ES-I3 (cell line): ENCODE measurements around the gene TPM2.

ENCODE experiments used
- H3K36me3 ChIP-seq: 2 replicates; pipeline ENCODE4 v1.6.1; 2013; ENCODE audit warnings: mild to moderate bottlenecking, low read length, control low read depth, moderate library complexity; ENCODE audit not compliant: insufficient read depth
- H3K4me1 ChIP-seq: 2 replicates; pipeline ENCODE4 v1.6.1; 2013; ENCODE audit warnings: mild to moderate bottlenecking, control low read depth, low read length; ENCODE audit not compliant: insufficient read depth
- H3K9ac ChIP-seq: 2 replicates; pipeline ENCODE4 v1.6.1; 2013; ENCODE audit warnings: low read depth, mild to moderate bottlenecking, low read length, moderate library complexity
- H3K9me3 ChIP-seq: 2 replicates; pipeline ENCODE4 v1.6.1; 2013; ENCODE audit warnings: mild to moderate bottlenecking, low read length, moderate library complexity; ENCODE audit not compliant: control insufficient read depth, insufficient read depth

TPM2 gene

GRCh38 chr9:35712762-35713400 lies 23.2 kb upstream of the TPM2 start:
- H3K9ac ChIP-seq: no peak overlapping the region
- H3K4me1 ChIP-seq: peaks cover 3% of the 10 kb centered on the region; the same call in 1 of the 2 replicates
- peaks cover 44% of the 10 kb centered on the region for H3K36me3 ChIP-seq
- H3K9me3 ChIP-seq: no peaks in the 10 kb centered on the region

- Histone ChIP-seq H3K9me3 (no peaks in the 10 kb centered on the region), H3K9ac (no peak overlapping the region), H3K36me3 (peaks cover 45% of the 10 kb centered on the region), H3K4me1 (peaks cover 3% of the 10 kb centered on the region; the same call in 1 of the 2 replicates)
Measured at GRCh38 chr9:35711501-35712428, 22.0 kb upstream of the TPM2 start.

- no peak overlapping the region for H3K9ac ChIP-seq
- peaks cover 49% of the 10 kb centered on the region for H3K36me3 ChIP-seq
- H3K9me3 ChIP-seq: no peaks in the 10 kb centered on the region
- H3K4me1 ChIP-seq: peaks cover 3% of the 10 kb centered on the region; the same call in 1 of the 2 replicates
Measured at GRCh38 chr9:35710818-35711500, 21.2 kb upstream of the TPM2 start.

- Histone ChIP-seq H3K4me1 (no peaks in the 10 kb centered on the region), H3K9me3 (no peaks in the 10 kb centered on the region), H3K36me3 (peaks cover 53% of the 10 kb centered on the region), H3K9ac (no peak overlapping the region)
Measured at GRCh38 chr9:35708146-35708545, 18.4 kb upstream of the TPM2 start.

- no peaks in the 10 kb centered on the region for H3K4me1 ChIP-seq
- H3K36me3 ChIP-seq: peaks cover 56% of the 10 kb centered on the region
- no peak overlapping the region for H3K9ac ChIP-seq
- H3K9me3 ChIP-seq: no peaks in the 10 kb centered on the region
Measured at GRCh38 chr9:35706951-35707350, 17.2 kb upstream of the TPM2 start.

GRCh38 chr9:35705836-35706430 lies 16.2 kb upstream of the TPM2 start:
- Histone ChIP-seq H3K9ac (no peak overlapping the region), H3K36me3 (peaks cover 60% of the 10 kb centered on the region), H3K4me1 (no peaks in the 10 kb centered on the region), H3K9me3 (no peaks in the 10 kb centered on the region)

- H3K9me3 ChIP-seq: no peaks in the 10 kb centered on the region
- peaks cover 61% of the 10 kb centered on the region for H3K36me3 ChIP-seq
- H3K4me1 ChIP-seq: no peaks in the 10 kb centered on the region
- H3K9ac ChIP-seq: no peak overlapping the region
Measured at GRCh38 chr9:35705372-35705771, 15.6 kb upstream of the TPM2 start.

- H3K36me3 ChIP-seq: peaks cover 64% of the 10 kb centered on the region
Measured at GRCh38 chr9:35703906-35704672, 14.4 kb upstream of the TPM2 start.

GRCh38 chr9:35702696-35703095 lies 13.0 kb upstream of the TPM2 start:
- Histone ChIP-seq H3K36me3 (peaks cover 55% of the 10 kb centered on the region), H3K9ac (no peak overlapping the region), H3K4me1 (no peaks in the 10 kb centered on the region), H3K9me3 (no peaks in the 10 kb centered on the region)

More at GRCh38 chr9:35703906-35704672, 14.4 kb upstream of the TPM2 start:
- Histone ChIP-seq H3K4me1 (no peaks in the 10 kb centered on the region), H3K9ac (no peak overlapping the region), H3K9me3 (no peaks in the 10 kb centered on the region)

- Histone ChIP-seq H3K36me3 (peaks cover 40% of the 10 kb centered on the region), H3K9ac (no peak overlapping the region), H3K4me1 (no peaks in the 10 kb centered on the region), H3K9me3 (no peaks in the 10 kb centered on the region)
Measured at GRCh38 chr9:35700942-35701341, 11.2 kb upstream of the TPM2 start.

- peaks cover 33% of the 10 kb centered on the region for H3K36me3 ChIP-seq
- no peaks in the 10 kb centered on the region for H3K4me1 ChIP-seq
- no peaks in the 10 kb centered on the region for H3K9me3 ChIP-seq
- H3K9ac ChIP-seq: no peak overlapping the region
Measured at GRCh38 chr9:35700031-35700430, 10.3 kb upstream of the TPM2 start.

- Histone ChIP-seq H3K9ac (no peak overlapping the region), H3K9me3 (no peaks in the 10 kb centered on the region), H3K4me1 (no peaks in the 10 kb centered on the region), H3K36me3 (peaks cover 26% of the 10 kb centered on the region)
Measured at GRCh38 chr9:35698231-35698630, 8.5 kb upstream of the TPM2 start.

- H3K36me3 ChIP-seq: peaks cover 26% of the 10 kb centered on the region
- no peaks in the 10 kb centered on the region for H3K4me1 ChIP-seq
- H3K9me3 ChIP-seq: no peaks in the 10 kb centered on the region
- H3K9ac ChIP-seq: no peak overlapping the region
Measured at GRCh38 chr9:35697486-35697885, 7.8 kb upstream of the TPM2 start.
